PC-9 (cell line): ENCODE data around the gene COL18A1. TPM values are rescaled to one million over a fixed set of nuclear protein-coding genes. Genes with fewer than 3 reads are reported as not detected.

Experiments used
- BruUV-seq: library from RNA; stranded (reverse); fragments of 400-500 nt; replicated peaks from 2 replicates; lab custom pipeline; 2021; lab: Mats Ljungman, UMichigan
- CTCF ChIA-PET: fragments of 300-600 bp; sonication (Branson Sonifier 250); formaldehyde crosslinking; loops from one replicate; lab custom pipeline; 2022; ENCODE audit warnings: antibody characterized with exemption; lab: Charles Lee
- POLR2A ChIA-PET: fragments of 300-600 bp; sonication (Branson Sonifier 250); formaldehyde crosslinking; loops from one replicate; lab custom pipeline; 2022; ENCODE audit warnings: antibody characterized with exemption; ENCODE audit not compliant: unreplicated experiment; lab: Charles Lee
- DNase-seq, 2 experiments: peaks; one replicate each; pipeline versions ENCODE4 v3.0.0 to v3.0.0-alpha.2; 2015 to 2022; ENCODE audit warnings: mixed read lengths in 1 of 2
- H2AFZ ChIP-seq: fragments of 200-600 bp; sonication (generic); 2 replicates; pipeline ENCODE4 v1.8.1; 2017; ENCODE audit warnings: antibody characterized with exemption
- H3F3A ChIP-seq: fragments of 200-600 bp; sonication (generic); 2 replicates; pipeline ENCODE4 v1.8.1; 2017; ENCODE audit warnings: antibody characterized with exemption, mild to moderate bottlenecking, low read depth; ENCODE audit not compliant: insufficient read depth
- H3K27ac ChIP-seq: fragments of 200-600 bp; sonication (generic); 2 replicates; pipeline ENCODE4 v1.6.1; 2016; ENCODE audit warnings: mixed run types
- H3K27me3 ChIP-seq: fragments of 200-600 bp; sonication (generic); 2 replicates; pipeline ENCODE4 v1.6.1; 2016; ENCODE audit warnings: low read depth, mixed run types; ENCODE audit not compliant: insufficient read depth
- H3K36me3 ChIP-seq: fragments of 200-600 bp; sonication (generic); 2 replicates; pipeline ENCODE4 v1.6.1; 2016; ENCODE audit warnings: low read depth, mixed run types
- H3K4me1 ChIP-seq: fragments of 200-600 bp; sonication (generic); replicated peaks from 2 replicates; pipeline ENCODE4 v1.6.1; 2016; ENCODE audit warnings: mixed run types; ENCODE audit not compliant: insufficient read depth
- H3K4me2 ChIP-seq: fragments of 200-600 bp; sonication (generic); 2 replicates; pipeline ENCODE4 v1.6.1; 2017; ENCODE audit warnings: mixed run types
- H3K4me3 ChIP-seq: fragments of 200-600 bp; sonication (generic); 2 replicates; pipeline ENCODE4 v1.6.1; 2016; ENCODE audit warnings: mixed run types
- H3K79me2 ChIP-seq: fragments of 200-600 bp; sonication (generic); 2 replicates; pipeline ENCODE4 v1.6.1; 2017; ENCODE audit warnings: low read depth, mixed run types
- H3K9me2 ChIP-seq: fragments of 200-600 bp; sonication (generic); 2 replicates; pipeline ENCODE4 v1.8.1; 2017; ENCODE audit warnings: mild to moderate bottlenecking; ENCODE audit not compliant: insufficient read depth
- H3K9me3 ChIP-seq: fragments of 200-600 bp; sonication (generic); 2 replicates; pipeline ENCODE4 v1.8.1; 2016; ENCODE audit warnings: low read depth; ENCODE audit not compliant: insufficient read depth
- H4K20me1 ChIP-seq: fragments of 200-600 bp; sonication (generic); 2 replicates; pipeline ENCODE4 v1.8.1; 2017; ENCODE audit not compliant: insufficient read depth
- EZH2 ChIP-seq: fragments of 200-600 bp; sonication (generic); IDR thresholded peaks from 2 replicates; pipeline ENCODE4 v1.8.0; 2017; ENCODE audit warnings: antibody characterized with exemption, low read depth
- intact Hi-C: fragments of 100-400 bp; cut with micrococcal nuclease; formaldehyde crosslinking; loops from one replicate; pipeline ENCODE4 v1.10.0; 2022; ENCODE audit not compliant: unreplicated experiment
- total RNA-seq: library from RNA; stranded (reverse); gene quantifications from 2 replicates; pipeline ENCODE4 v1.2.3, GENCODE V29; 2021
- TF ChIP-seq, protein P1 (sequence below): fragments of 200-600 bp; sonication (generic); conservative IDR thresholded peaks from 2 replicates; pipeline ENCODE4 v1.6.1; 2017; ENCODE audit warnings: mixed run types, antibody characterized with exemption, mild to moderate bottlenecking, moderate library complexity

COL18A1 gene
- total RNA-seq, 1 experiment from 2014 or later, result 82.4 TPM

- peaks cover 16% of the 10 kb centered on the region for H3F3A ChIP-seq
- H4K20me1 ChIP-seq, result no peaks in the 10 kb centered on the region
- no peak for TF ChIP-seq EZH2
- TF ChIP-seq, protein P1, sequence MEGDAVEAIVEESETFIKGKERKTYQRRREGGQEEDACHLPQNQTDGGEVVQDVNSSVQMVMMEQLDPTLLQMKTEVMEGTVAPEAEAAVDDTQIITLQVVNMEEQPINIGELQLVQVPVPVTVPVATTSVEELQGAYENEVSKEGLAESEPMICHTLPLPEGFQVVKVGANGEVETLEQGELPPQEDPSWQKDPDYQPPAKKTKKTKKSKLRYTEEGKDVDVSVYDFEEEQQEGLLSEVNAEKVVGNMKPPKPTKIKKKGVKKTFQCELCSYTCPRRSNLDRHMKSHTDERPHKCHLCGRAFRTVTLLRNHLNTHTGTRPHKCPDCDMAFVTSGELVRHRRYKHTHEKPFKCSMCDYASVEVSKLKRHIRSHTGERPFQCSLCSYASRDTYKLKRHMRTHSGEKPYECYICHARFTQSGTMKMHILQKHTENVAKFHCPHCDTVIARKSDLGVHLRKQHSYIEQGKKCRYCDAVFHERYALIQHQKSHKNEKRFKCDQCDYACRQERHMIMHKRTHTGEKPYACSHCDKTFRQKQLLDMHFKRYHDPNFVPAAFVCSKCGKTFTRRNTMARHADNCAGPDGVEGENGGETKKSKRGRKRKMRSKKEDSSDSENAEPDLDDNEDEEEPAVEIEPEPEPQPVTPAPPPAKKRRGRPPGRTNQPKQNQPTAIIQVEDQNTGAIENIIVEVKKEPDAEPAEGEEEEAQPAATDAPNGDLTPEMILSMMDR, result no peak
- no TSS peak for BruUV-seq
- no peaks in the 10 kb centered on the region for H3K9me3 ChIP-seq
- H3K27ac ChIP-seq, result peak overlapping the region; percentile 100
- ChIA-PET POLR2A (interaction anchor here (0.7 kb wide), 1 partner anchor 108 kb away, joined by 7 read pairs; no protein-coding TSS in a partner anchor), CTCF (interaction anchor here (0.7 kb wide), 1 partner anchor 53 kb away, joined by 3 read pairs; no protein-coding TSS in a partner anchor)
- peaks cover 40% of the 10 kb centered on the region for H3K4me1 ChIP-seq
- H3K36me3 ChIP-seq, result no peaks in the 10 kb centered on the region
- H3K79me2 ChIP-seq, result no peaks in the 10 kb centered on the region
- peak overlapping the region; percentile 66; the same call in 1 of the 2 replicates for H2AFZ ChIP-seq
- H3K27me3 ChIP-seq, result no peaks in the 10 kb centered on the region
- H3K9me2 ChIP-seq, result no peaks in the 10 kb centered on the region
- DNase-seq, result peak; percentile 75 to 91
- peak overlapping the region; percentile 82 for H3K4me2 ChIP-seq
- H3K4me3 ChIP-seq, result peak overlapping the region; percentile 48; the same call in 1 of the 2 replicates
- intact Hi-C loops, result loop anchor here (1.0 to 2.0 kb wide), 3 partner anchors 39 to 71 kb away; no protein-coding TSS in a partner anchor
Measured at GRCh38 chr21:45363921-45364467, 41.0 kb upstream of the COL18A1 start.

- no peak for DNase-seq
- Histone ChIP-seq H3K27ac (peak overlapping the region; percentile 100), H3K9me3 (no peaks in the 10 kb centered on the region), H3K4me1 (peaks cover 40% of the 10 kb centered on the region), H3K4me2 (peak overlapping the region; percentile 82), H4K20me1 (no peaks in the 10 kb centered on the region), H3K27me3 (no peaks in the 10 kb centered on the region), H3K79me2 (no peaks in the 10 kb centered on the region), H3K4me3 (peak overlapping the region; percentile 48; the same call in 1 of the 2 replicates), H3F3A (peaks cover 16% of the 10 kb centered on the region), H3K9me2 (no peaks in the 10 kb centered on the region), H2AFZ (peak overlapping the region; percentile 66; the same call in 1 of the 2 replicates), H3K36me3 (no peaks in the 10 kb centered on the region)
- intact Hi-C loops, result loop anchor here (1.0 to 2.0 kb wide), 3 partner anchors 39 to 72 kb away; no protein-coding TSS in a partner anchor
- CTCF ChIA-PET, result interaction anchor here (0.7 kb wide), 1 partner anchor 52 kb away, joined by 3 read pairs; no protein-coding TSS in a partner anchor
- TSS peak; percentile 57 for BruUV-seq
- no peak for TF ChIP-seq EZH2
- POLR2A ChIA-PET, result interaction anchor here (0.5 to 0.6 kb wide), 2 partner anchors 36 to 137 kb away, joined by 3 to 11 read pairs; no protein-coding TSS in a partner anchor
Measured at GRCh38 chr21:45364468-45365185, 40.3 kb upstream of the COL18A1 start.

DNA sequence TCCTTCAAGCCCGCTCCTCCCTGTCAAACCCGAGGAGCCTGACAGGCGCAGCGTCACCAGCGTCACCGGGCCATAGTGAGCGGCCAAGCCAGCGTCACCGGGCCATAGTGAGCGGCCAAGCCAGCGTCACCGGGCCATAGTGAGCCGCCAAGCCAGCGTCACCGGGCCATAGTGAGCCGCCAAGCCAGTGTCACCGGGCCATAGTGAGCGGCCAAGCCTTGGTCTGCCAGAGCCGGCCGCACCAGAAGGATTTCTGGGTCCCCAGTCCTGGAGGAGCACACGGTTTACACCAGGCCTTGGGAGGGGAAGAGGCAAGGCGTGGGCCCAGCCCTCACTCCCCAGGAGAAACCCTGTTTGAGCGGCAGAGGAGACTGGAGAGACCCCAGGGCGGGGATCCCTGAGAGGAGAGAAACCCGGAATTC, 39.8 kb upstream of the COL18A1 start:
- POLR2A ChIA-PET, result interaction anchor here (0.6 kb wide), 2 partner anchors 23 to 136 kb away, joined by 3 to 12 read pairs; no protein-coding TSS in a partner anchor
- H3K4me1 ChIP-seq, result peaks cover 40% of the 10 kb centered on the region
- intact Hi-C loops, result loop anchor here (2.0 kb wide), 2 partner anchors 62 to 72 kb away; no protein-coding TSS in a partner anchor

More for the DNA sequence above, 39.8 kb upstream of the COL18A1 start:
- H3K4me2 ChIP-seq, result peak overlapping the region; percentile 36; the same call in 1 of the 2 replicates
- H3K9me2 ChIP-seq, result no peaks in the 10 kb centered on the region
- no peaks in the 10 kb centered on the region for H3K79me2 ChIP-seq
- no peaks in the 10 kb centered on the region for H4K20me1 ChIP-seq
- no peaks in the 10 kb centered on the region for H3K36me3 ChIP-seq
- CTCF ChIA-PET, result no interaction called here
- no peaks in the 10 kb centered on the region for H3K27me3 ChIP-seq
- H3K9me3 ChIP-seq, result no peaks in the 10 kb centered on the region
- peak overlapping the region; percentile 100 for H3K27ac ChIP-seq
- no peak overlapping the region for H3K4me3 ChIP-seq
- H2AFZ ChIP-seq, result no peak overlapping the region
- BruUV-seq, result TSS peak; percentile 80
- peaks cover 16% of the 10 kb centered on the region for H3F3A ChIP-seq
- TF ChIP-seq, protein P1, result no peak
- TF ChIP-seq EZH2, result no peak
- no peak for DNase-seq
